HCT116 (cell line): ENCODE measurements around the gene FAM9A. TPM values are rescaled to one million over a fixed set of nuclear protein-coding genes. Genes with fewer than 3 reads are reported as not detected.

ENCODE experiments used
- ATAC-seq: fragments of 200-7000 bp; cut with Tn5 transposase; 2 replicates; pipeline ENCODE4 v1.9.1; 2020; ENCODE audit warnings: mild to moderate bottlenecking, moderate library complexity
- BruUV-seq: library from RNA; stranded (reverse); fragments of 400-500 nt; replicated peaks from 2 replicates; lab custom pipeline; 2021; lab: Mats Ljungman, UMichigan
- CTCF ChIA-PET: fragments of 300-600 bp; sonication (Branson Sonifier 250); formaldehyde crosslinking; loops from one replicate; lab custom pipeline; 2021; ENCODE audit warnings: antibody characterized with exemption; lab: Charles Lee
- POLR2A ChIA-PET: fragments of 300-600, 350-600 bp; sonication (Branson Sonifier 250); formaldehyde crosslinking; loops from one replicate; lab custom pipeline; 2021; ENCODE audit warnings: antibody characterized with exemption; lab: Charles Lee
- RAD21 ChIA-PET, 2 experiments: fragments of 300-600 bp; sonication (Branson Sonifier 250); formaldehyde crosslinking; loops; one replicate each; lab custom pipeline; 2023; ENCODE audit warnings: low total read pairs in 2 of 2; ENCODE audit not compliant: uncharacterized antibody in 2 of 2, unreplicated experiment in 2 of 2, low non-redundant PET in 1 of 2; lab: Charles Lee
- DNase-seq: peaks from one replicate; pipeline ENCODE4 v3.0.0-alpha.2; 2010; ENCODE audit warnings: low read depth, low spot score
- H2AFZ ChIP-seq: fragments of 200-600 bp; shearing (Covaris generic), sonication (generic); 2 replicates; pipeline ENCODE4 v1.6.1; 2017; ENCODE audit warnings: low read depth, mixed run types, mixed read lengths, antibody characterized with exemption, low read length; ENCODE audit not compliant: poor library complexity, severe bottlenecking
- H3K27ac ChIP-seq: 2 replicates; pipeline ENCODE4 v1.5.1; 2012; ENCODE audit warnings: low read depth, low read length
- H3K27me3 ChIP-seq: fragments of 200-600 bp; sonication (generic); 2 replicates; pipeline ENCODE4 v1.6.1; 2016; ENCODE audit warnings: mixed run types, low read length, mixed read lengths; ENCODE audit not compliant: insufficient read depth
- H3K36me3 ChIP-seq, 2 experiments: fragments of 200-500 bp in 1 of 2; fragments of 200-600 bp in 1 of 2; sonication (Bioruptor generic) in 1 of 2; sonication (generic) in 1 of 2; 2 replicates each; pipeline versions ENCODE4 v1.5.1 to v1.6.1; 2014 to 2016; ENCODE audit warnings: low read length in 2 of 2, inconsistent platforms in 1 of 2, mixed read lengths in 1 of 2, mixed run types in 1 of 2; ENCODE audit not compliant: insufficient read depth in 2 of 2, control insufficient read depth in 1 of 2
- H3K4me1 ChIP-seq, 2 experiments: fragments of 200-600 bp in 1 of 2; sonication (generic) in 1 of 2; 2 replicates each; pipeline versions ENCODE4 v1.5.1 to v1.6.1; 2012 to 2017; ENCODE audit warnings: low read length in 2 of 2, inconsistent platforms in 1 of 2, mild to moderate bottlenecking in 1 of 2, mixed read lengths in 1 of 2, mixed run types in 1 of 2, moderate library complexity in 1 of 2; ENCODE audit not compliant: insufficient read depth in 2 of 2, control insufficient read depth in 1 of 2
- H3K4me2 ChIP-seq: fragments of 200-600 bp; sonication (generic); 2 replicates; pipeline ENCODE4 v1.6.1; 2017; ENCODE audit warnings: mixed run types, low read length, mixed read lengths
- H3K4me3 ChIP-seq, 2 experiments: fragments of 200-600 bp in 1 of 2; sonication (generic) in 1 of 2; replicated peaks in 1 of 2; 2 replicates each; pipeline ENCODE4 v1.5.1; 2011 to 2016; ENCODE audit warnings: low read length in 2 of 2, control low read depth in 1 of 2, low read depth in 1 of 2, mild to moderate bottlenecking in 1 of 2, mixed read lengths in 1 of 2, mixed run types in 1 of 2
- H3K79me2 ChIP-seq: fragments of 200-600 bp; sonication (generic); 2 replicates; pipeline ENCODE4 v1.6.1; 2017; ENCODE audit warnings: mild to moderate bottlenecking, mixed run types, low read length, moderate library complexity, mixed read lengths; ENCODE audit not compliant: insufficient read depth
- H3K9ac ChIP-seq: fragments of 200-600 bp; sonication (generic); 2 replicates; pipeline ENCODE4 v1.6.1; 2016; ENCODE audit warnings: low read length, mixed read lengths
- H3K9me2 ChIP-seq: fragments of 200-600 bp; sonication (generic), shearing (Covaris generic); 2 replicates; pipeline ENCODE4 v1.6.1; 2017; ENCODE audit warnings: mixed run types, mild to moderate bottlenecking, moderate library complexity; ENCODE audit not compliant: insufficient read depth
- H3K9me3 ChIP-seq, 2 experiments: fragments of 200-500 bp in 1 of 2; fragments of 200-600 bp in 1 of 2; sonication (Bioruptor generic) in 1 of 2; sonication (generic) in 1 of 2; 2 replicates each; pipeline ENCODE4 v1.6.1; 2014 to 2017; ENCODE audit warnings: low read length in 2 of 2, mixed read lengths in 2 of 2, inconsistent platforms in 1 of 2, low read depth in 1 of 2, mild to moderate bottlenecking in 1 of 2, mixed run types in 1 of 2, moderate library complexity in 1 of 2; ENCODE audit not compliant: control insufficient read depth in 1 of 2, insufficient read depth in 1 of 2
- H4K20me1 ChIP-seq: fragments of 200-600 bp; sonication (generic), shearing (Covaris generic); 2 replicates; pipeline ENCODE4 v1.6.1; 2017; ENCODE audit warnings: mixed run types, mild to moderate bottlenecking, moderate library complexity; ENCODE audit not compliant: insufficient read depth
- CTCF ChIP-seq, 3 experiments: fragments of 200-600 bp in 1 of 3; sonication (generic) in 1 of 3; IDR thresholded peaks in 2 of 3; conservative IDR thresholded peaks in 1 of 3; 2 replicates each; pipeline ENCODE4 v1.5.1; 2012 to 2017; ENCODE audit warnings: low read depth in 2 of 3, low read length in 2 of 3, antibody characterized with exemption in 1 of 3, borderline replicate concordance in 1 of 3, control low read depth in 1 of 3, mild to moderate bottlenecking in 1 of 3, mixed read lengths in 1 of 3, mixed run types in 1 of 3, moderate library complexity in 1 of 3; ENCODE audit not compliant: insufficient read depth in 1 of 3
- EZH2 ChIP-seq: fragments of 200-600 bp; sonication (generic); IDR thresholded peaks from 2 replicates; pipeline ENCODE4 v1.6.1; 2017; ENCODE audit warnings: antibody characterized with exemption, mixed run types
- EZH2phosphoT487 ChIP-seq: fragments of 200-600 bp; IDR thresholded peaks from 2 replicates; pipeline ENCODE4 v1.6.1; 2018; ENCODE audit warnings: antibody characterized with exemption, borderline replicate concordance
- JUND ChIP-seq: IDR thresholded peaks from 2 replicates; pipeline ENCODE4 v1.6.1; 2012
- POLR2A ChIP-seq: IDR thresholded peaks from 2 replicates; pipeline ENCODE4 v1.7.0; 2011; ENCODE audit warnings: borderline replicate concordance; ENCODE audit not compliant: insufficient read depth, insufficient read length; ENCODE audit errors: extremely low read depth
- RAD21 ChIP-seq: IDR thresholded peaks from 2 replicates; pipeline ENCODE4 v1.6.1; 2012; ENCODE audit warnings: low read depth, mild to moderate bottlenecking
- intact Hi-C: fragments of 100-400 bp; cut with micrococcal nuclease; formaldehyde crosslinking; loops from 2 replicates; pipeline ENCODE4 v1.10.0; 2022
- total RNA-seq: library from RNA; stranded (reverse); gene quantifications from one replicate; pipeline ENCODE4 v1.2.1, GENCODE V29; 2021; ENCODE audit not compliant: unreplicated experiment

FAM9A gene
- total RNA-seq, 1 experiment from 2014 or later = not detected

GRCh38 chrX:8748855-8749254 is 52.3 kb downstream of the FAM9A start:
- Histone ChIP-seq H3K36me3 (no peaks in the 10 kb centered on the region), H3K79me2 (no peaks in the 10 kb centered on the region), H3K27me3 (no peaks in the 10 kb centered on the region), H3K27ac (no peak overlapping the region), H3K9me3 (no peaks in the 10 kb centered on the region), H3K9me2 (no peaks in the 10 kb centered on the region), H2AFZ (no peak overlapping the region), H4K20me1 (no peaks in the 10 kb centered on the region), H3K4me2 (no peak overlapping the region), H3K4me1 (no peaks in the 10 kb centered on the region), H3K4me3 (no peak overlapping the region), H3K9ac (no peak overlapping the region)
- POLR2A ChIA-PET = no interaction called here
- no TSS peak for BruUV-seq
- DNase-seq = no peak
- intact Hi-C loops = loop anchor here (5.0 to 10.0 kb wide), 2 partner anchors 1136 to 1368 kb away; no protein-coding TSS in a partner anchor
- ATAC-seq = no peak
- RAD21 ChIA-PET = no interaction called here
- CTCF ChIA-PET = no interaction called here
- TF ChIP-seq RAD21 = peak; percentile 21; the same call in 1 of the 2 replicates
- TF ChIP-seq EZH2phosphoT487 = no peak
- TF ChIP-seq CTCF (IDR thresholded peaks at IDR 0.05 in 2 of 3, conservative IDR thresholded peaks at IDR 0.05 in 1 of 3; ENCODE audit: borderline replicate concordance in 1 of 3, insufficient read depth in 1 of 3, low read depth in 2 of 3, low read length in 2 of 3) = peak in 2 of 3 experiments; percentile 23 to 25; a peak in 2 of 6 replicates

GRCh38 chrX:8743126-8743732 is 58.0 kb downstream of the FAM9A start:
- H2AFZ ChIP-seq = no peak overlapping the region
- no peaks in the 10 kb centered on the region for H3K27me3 ChIP-seq
- no peaks in the 10 kb centered on the region for H3K9me3 ChIP-seq
- no peaks in the 10 kb centered on the region for H3K4me1 ChIP-seq
- H3K27ac ChIP-seq = no peak overlapping the region
- ChIA-PET POLR2A (no interaction called here), RAD21 (no interaction called here), CTCF (no interaction called here)
- intact Hi-C loops = loop anchor here (10.0 kb wide), 1 partner anchor 1142 kb away; no protein-coding TSS in a partner anchor
- no peak overlapping the region for H3K9ac ChIP-seq
- DNase-seq = no peak
- TF ChIP-seq CTCF (IDR thresholded peaks at IDR 0.05 in 2 of 3, conservative IDR thresholded peaks at IDR 0.05 in 1 of 3; ENCODE audit: borderline replicate concordance in 1 of 3, insufficient read depth in 1 of 3, low read depth in 2 of 3, low read length in 2 of 3) (peak; percentile 30 to 53 (median 51); a peak in 5 of 6 replicates), JUND (no peak), RAD21 (peak; percentile 47), EZH2 (no peak), POLR2A (no peak)
- H3K4me2 ChIP-seq = no peak overlapping the region
- no peaks in the 10 kb centered on the region for H3K79me2 ChIP-seq
- ATAC-seq = peak; percentile 49; the same call in 1 of the 2 replicates
- no peak overlapping the region for H3K4me3 ChIP-seq
- no TSS peak for BruUV-seq
- no peaks in the 10 kb centered on the region for H3K9me2 ChIP-seq
- no peaks in the 10 kb centered on the region for H3K36me3 ChIP-seq
- H4K20me1 ChIP-seq = no peaks in the 10 kb centered on the region
